Measurements from ENCODE around the gene MEGF9.

MEGF9 gene

GRCh38 chr9:120714846-120715388, 647 bp upstream of the MEGF9 start:
- DNase-seq (ENCODE audit: low spot score), result no peak
- in situ Hi-C loops (cut with MboI; ENCODE audit: low pct_unique_long_range_greater_than_20kb, low sequenced_read_pairs, unreplicated experiment), result no loop called here
- no peak for TF ChIP-seq CTCF (IDR thresholded peaks at IDR 0.05; ENCODE audit: extremely low read depth, insufficient read depth, missing control alignments)

GRCh38 chr9:120713257-120714087, 798 bp downstream of the MEGF9 start:
- TF ChIP-seq CTCF (IDR thresholded peaks at IDR 0.05; ENCODE audit: extremely low read depth, insufficient read depth, missing control alignments), result no peak
- in situ Hi-C loops (cut with MboI; ENCODE audit: low pct_unique_long_range_greater_than_20kb, low sequenced_read_pairs, unreplicated experiment), result no loop called here
- DNase-seq (ENCODE audit: low spot score), result peak; percentile 42

- DNase-seq (ENCODE audit: low spot score), result no peak
- TF ChIP-seq CTCF (IDR thresholded peaks at IDR 0.05; ENCODE audit: extremely low read depth, insufficient read depth, missing control alignments), result no peak
- in situ Hi-C loops (cut with MboI; ENCODE audit: low pct_unique_long_range_greater_than_20kb, low sequenced_read_pairs, unreplicated experiment), result no loop called here
These were observed 1.7 kb downstream of the MEGF9 start for GRCh38 chr9:120712539-120713031.

- in situ Hi-C loops (cut with MboI; ENCODE audit: low pct_unique_long_range_greater_than_20kb, low sequenced_read_pairs, unreplicated experiment), result no loop called here
- no peak for TF ChIP-seq CTCF (IDR thresholded peaks at IDR 0.05; ENCODE audit: extremely low read depth, insufficient read depth, missing control alignments)
- DNase-seq (ENCODE audit: low spot score), result no peak
These were observed 2.3 kb downstream of the MEGF9 start for GRCh38 chr9:120711841-120712538.

- in situ Hi-C loops (cut with MboI; ENCODE audit: low pct_unique_long_range_greater_than_20kb, low sequenced_read_pairs, unreplicated experiment), result no loop called here
These were observed 2.9 kb downstream of the MEGF9 start for GRCh38 chr9:120711354-120711753.

More at GRCh38 chr9:120711354-120711753, 2.9 kb downstream of the MEGF9 start:
- DNase-seq (ENCODE audit: low spot score), result no peak
- no peak for TF ChIP-seq CTCF (IDR thresholded peaks at IDR 0.05; ENCODE audit: extremely low read depth, insufficient read depth, missing control alignments)

All from GM13977 (cell line).